ENCODE measurements around the gene ARHGEF4.

Gene ARHGEF4

DNA sequence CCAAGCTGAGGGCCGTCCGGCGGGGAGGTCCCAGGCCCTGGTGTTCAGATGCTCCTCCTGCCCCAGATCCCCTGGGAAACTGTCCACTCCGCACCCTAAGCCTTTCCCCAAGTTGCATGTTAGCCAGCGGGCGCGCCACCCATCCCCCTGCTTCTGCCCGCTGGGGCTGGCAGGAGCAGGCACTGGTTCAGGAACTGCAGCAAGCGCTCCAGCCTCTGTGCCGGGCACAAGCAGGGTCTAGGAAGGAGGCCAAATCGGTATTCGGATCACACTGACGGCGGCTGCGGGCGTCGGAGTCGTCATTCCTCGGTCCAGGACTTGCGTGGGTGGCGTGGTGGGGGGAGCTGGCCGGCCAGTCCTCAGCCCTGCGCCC, 202.8 kb downstream of the ARHGEF4 start:
- no peak for TF ChIP-seq POLR2A (IDR thresholded peaks at IDR 0.05; ENCODE audit: low read depth, low read length)
- no peak for FAIRE-seq

DNA sequence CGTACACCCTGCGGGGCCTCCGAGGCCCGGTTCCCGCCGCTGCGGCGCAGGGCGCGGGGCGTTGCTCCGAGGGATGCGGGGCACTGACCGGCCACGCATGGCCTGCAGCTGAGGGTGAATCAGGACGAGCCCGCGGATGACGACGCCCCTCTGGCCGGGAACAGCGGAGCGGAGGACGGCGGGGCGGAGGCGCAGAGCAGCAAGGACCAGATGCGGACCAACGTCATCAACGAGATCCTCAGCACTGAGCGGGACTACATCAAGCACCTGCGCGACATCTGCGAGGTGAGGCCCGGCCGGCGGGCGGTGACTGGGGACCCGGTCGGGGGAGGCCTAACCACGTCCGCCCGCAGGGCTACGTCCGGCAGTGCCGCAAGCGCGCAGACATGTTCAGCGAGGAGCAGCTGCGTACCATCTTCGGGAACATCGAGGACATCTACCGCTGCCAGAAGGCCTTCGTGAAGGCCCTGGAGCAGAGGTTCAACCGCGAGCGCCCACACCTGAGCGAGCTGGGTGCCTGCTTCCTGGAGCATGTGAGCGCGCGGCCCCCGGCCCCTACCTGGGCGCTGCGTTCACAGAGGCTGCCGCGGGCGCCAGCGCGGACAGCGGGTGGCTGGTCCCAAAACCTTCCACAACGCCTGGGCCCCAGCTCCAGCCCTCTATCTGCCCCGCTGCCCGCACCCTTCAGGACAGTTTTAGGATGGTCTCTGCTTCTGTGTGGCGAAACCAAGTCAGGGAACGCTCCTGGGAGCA, 203.4 kb downstream of the ARHGEF4 start:
- no peak for DNase-seq (ENCODE audit: insufficient read length, low spot score)
- no peak for TF ChIP-seq POLR2A (IDR thresholded peaks at IDR 0.05; ENCODE audit: low read depth, low read length)
- no peak for FAIRE-seq

More for the DNA sequence above, 202.8 kb downstream of the ARHGEF4 start:
- DNase-seq (ENCODE audit: insufficient read length, low spot score): no peak

DNA sequence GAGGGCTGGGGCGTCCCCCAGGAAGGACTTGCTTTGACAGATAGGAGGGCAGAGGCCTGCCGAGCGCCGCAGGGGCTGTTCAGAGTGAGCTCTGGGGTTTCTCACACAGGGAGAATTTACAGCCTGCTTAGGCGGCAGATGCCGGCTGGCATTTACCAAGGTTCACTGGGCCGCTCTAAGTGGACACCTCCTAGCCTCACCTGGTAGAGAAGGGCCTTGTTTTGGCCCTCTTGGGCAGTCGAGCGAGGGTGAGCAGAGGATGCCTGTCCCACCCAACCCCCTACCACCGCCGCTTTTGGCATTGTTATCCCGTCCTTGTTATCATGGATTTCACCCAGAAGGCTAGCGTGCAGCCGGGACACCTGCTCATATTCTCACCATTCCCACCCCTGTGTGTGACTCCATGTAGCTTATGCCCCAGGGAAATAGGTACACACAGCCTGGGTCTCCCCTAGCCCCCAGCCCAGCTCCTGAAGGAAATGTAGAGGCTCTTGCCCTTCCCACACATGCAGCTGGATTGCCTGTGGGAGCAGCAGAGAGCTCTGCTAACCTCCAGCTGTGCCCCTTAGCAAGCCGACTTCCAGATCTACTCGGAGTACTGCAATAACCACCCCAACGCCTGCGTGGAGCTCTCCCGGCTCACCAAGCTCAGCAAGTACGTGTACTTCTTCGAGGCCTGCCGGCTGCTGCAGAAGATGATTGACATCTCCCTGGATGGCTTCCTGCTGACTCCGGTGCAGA, 204.1 kb downstream of the ARHGEF4 start:
- FAIRE-seq (no peak), DNase-seq (ENCODE audit: insufficient read length, low spot score) (no peak)
- no peak for TF ChIP-seq POLR2A (IDR thresholded peaks at IDR 0.05; ENCODE audit: low read depth, low read length)

DNA sequence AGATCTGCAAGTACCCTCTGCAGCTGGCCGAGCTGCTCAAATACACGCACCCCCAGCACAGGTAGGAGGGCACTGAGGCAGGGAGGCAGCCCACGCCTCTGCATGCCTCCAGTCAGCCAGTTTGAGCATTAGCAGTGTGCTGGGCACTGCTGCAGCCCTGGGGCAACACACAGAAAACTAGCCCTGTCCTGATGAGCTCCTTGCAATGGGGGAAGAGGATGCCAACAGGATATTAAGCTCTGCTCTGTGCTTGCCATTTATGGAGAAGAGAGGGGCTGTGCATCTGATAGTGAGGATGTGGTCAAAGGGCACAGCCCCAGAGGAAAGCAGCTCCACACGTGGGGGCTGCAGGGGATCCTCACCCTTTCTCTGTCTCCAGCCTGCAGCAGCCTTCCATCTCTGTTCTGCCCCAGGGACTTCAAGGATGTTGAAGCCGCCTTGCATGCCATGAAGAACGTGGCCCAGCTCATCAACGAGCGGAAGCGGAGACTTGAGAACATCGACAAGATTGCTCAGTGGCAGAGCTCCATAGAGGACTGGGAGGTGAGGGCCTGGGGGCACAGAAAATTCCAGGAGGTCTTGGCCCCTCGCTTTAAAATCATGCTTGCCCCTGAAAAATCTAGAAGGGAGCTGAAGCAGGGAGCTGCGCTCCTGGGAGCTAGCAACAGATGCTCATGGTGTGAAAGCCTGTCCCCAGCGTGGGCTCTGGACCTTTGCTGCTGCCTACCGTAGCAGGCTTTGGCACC, 204.9 kb downstream of the ARHGEF4 start:
- FAIRE-seq: no peak
- TF ChIP-seq POLR2A (IDR thresholded peaks at IDR 0.05; ENCODE audit: low read depth, low read length): no peak
- no peak for DNase-seq (ENCODE audit: insufficient read length, low spot score)

DNA sequence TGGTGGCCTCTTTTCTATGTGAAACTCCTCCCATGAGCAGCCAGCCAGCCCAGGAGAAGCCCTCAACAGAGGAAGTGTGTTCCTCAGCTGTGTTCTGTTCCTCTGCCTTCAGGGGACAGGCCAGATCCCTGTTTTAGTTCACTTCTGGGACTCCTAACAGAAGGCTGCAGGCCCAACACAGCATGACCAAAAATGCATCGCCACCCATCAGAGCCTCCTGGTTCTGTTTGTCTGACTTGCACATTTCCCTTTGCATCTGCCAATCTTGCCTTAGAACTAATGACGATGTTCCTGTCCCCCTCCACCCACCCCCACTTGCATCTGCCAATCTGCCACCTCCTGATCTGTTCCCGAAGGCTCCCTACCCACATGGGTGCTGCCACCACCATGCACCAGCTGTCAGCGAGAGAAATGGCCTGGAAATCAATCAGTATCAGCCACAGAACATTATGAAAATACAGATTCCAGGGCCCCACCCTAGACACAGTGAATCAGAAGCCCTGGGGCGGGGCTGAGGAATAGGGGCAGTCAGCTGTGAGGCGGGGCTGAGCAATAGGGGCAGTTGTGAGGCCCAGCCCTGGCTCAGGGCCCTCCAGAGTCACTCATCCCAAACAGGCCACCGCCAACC, 205.5 kb downstream of the ARHGEF4 start:
- FAIRE-seq (no peak), DNase-seq (ENCODE audit: insufficient read length, low spot score) (peak; percentile 55)
- TF ChIP-seq POLR2A (IDR thresholded peaks at IDR 0.05; ENCODE audit: low read depth, low read length): no peak

DNA sequence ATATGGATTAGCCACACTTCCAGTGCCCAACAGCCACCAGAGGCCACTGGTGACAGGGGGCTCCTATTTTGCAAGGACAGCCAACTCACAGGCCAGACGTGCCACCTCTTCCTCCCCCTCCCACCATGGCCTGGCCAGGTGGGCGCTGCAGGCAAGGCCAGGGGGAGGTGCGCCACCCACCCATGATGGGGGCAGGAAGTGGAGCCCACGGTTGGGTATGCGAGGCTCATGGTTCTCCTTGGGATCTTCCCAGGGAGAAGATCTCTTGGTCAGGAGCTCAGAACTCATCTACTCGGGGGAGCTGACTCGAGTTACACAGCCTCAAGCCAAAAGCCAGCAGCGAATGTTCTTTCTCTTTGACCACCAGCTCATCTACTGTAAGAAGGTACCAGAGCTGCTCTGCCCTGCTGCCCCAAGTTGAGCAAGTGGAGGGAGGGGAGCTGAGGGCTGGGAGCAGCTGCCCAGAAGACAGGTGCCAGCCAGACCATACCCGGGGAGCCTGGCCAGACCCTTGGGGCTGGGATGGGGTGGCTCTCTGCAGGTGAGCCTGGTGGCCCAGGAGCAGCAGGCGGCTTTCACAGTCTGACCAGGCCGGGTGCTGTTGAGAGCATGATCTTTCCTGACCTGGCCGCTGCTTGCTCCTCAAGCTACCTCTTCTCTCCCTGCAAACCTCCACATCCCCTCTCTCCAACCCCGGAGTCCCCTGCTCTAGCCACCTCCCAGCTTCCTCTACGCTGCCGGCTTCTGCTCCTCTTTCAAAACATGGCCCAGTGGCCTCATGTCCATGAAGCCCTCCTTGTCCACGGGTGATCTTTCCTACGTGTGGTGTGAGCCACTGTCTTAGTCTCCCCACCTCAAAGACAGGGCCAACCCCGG, 206.7 kb downstream of the ARHGEF4 start:
- TF ChIP-seq POLR2A (IDR thresholded peaks at IDR 0.05; ENCODE audit: low read depth, low read length): no peak
- DNase-seq (ENCODE audit: insufficient read length, low spot score): no peak
- no peak for FAIRE-seq

DNA sequence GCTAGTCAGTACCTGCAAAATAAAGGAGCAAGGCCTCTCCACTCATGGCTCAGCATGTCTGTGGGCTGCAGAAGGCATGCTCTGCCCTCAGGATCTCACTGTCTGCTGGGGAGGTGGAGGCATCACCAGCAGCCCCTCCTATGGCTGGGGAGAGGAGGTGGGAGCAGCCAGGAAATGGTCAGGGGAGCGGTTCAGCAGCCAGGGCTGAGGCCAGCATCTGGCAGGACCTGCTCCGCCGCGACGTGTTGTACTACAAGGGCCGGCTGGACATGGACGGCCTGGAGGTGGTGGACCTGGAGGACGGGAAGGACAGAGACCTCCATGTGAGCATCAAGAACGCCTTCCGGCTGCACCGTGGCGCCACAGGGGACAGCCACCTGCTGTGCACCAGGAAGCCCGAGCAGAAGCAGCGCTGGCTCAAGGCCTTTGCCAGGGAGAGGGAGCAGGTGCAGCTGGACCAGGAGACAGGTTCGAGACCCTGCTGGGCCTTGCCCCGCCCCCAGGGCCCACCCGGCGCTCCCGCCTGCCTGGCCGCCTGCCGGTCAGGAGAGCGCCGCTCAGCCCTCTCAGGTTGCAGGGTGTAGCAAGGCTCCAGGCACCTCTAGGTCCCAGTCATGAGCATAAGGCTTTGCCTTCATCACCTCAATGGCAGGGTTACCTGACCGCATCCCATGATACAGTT, 207.5 kb downstream of the ARHGEF4 start:
- FAIRE-seq (no peak), DNase-seq (ENCODE audit: insufficient read length, low spot score) (no peak)
- no peak for TF ChIP-seq POLR2A (IDR thresholded peaks at IDR 0.05; ENCODE audit: low read depth, low read length)

DNA sequence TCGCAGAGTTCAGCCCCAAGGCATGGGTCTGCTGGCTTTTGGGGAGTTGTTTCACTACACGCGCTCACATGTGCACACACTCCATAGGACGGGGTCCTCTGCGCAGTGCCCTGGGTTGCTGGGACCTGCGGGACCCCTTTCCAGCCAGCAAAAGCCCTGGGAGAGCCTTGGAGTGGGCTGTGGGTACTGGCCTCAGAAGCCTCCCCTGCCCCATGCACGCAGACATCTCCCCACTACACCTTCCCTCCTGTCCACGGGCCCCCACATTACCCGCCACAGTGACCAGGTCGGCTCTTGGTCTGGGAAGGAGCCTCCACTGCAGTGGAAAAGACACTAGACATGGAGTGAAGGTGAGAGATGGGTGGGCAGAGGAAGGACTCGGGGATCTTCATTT, 208.0 kb downstream of the ARHGEF4 start:
- no peak for FAIRE-seq
- TF ChIP-seq POLR2A (IDR thresholded peaks at IDR 0.05; ENCODE audit: low read depth, low read length): no peak

DNA sequence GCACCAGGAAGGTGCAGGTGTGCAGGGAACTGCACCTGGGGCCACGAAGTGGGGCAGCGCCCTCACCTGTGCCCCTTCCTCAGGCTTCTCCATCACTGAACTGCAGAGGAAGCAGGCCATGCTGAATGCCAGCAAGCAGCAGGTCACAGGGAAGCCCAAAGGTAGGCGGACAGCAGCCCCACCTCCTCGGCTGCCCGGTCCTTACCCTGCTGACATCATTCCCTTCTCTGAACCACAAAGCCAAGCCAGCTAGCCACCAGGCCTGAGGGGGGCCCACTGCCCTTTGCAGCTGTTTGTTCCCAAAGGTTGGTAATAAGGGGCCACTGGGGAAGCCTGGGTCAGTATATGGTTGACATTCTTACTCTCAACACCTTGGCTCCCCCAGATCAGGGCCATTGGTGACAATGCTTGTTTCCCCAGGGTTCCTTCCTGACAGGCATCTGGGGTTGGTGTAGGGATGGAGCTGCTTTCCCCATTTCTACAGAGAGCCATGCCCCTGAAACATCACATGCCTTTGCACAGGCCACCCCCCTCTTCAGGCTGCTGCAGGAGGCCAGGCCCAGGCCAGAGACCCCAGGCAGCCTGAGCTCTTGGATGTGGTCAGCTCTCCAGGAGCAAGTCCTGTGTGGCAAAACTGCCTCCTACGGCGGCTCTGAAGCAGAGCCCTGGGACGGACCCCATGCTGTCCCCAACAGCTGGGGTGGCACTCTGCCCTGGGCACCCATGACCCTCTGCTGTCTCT, 208.7 kb downstream of the ARHGEF4 start:
- DNase-seq (ENCODE audit: insufficient read length, low spot score) (no peak), FAIRE-seq (no peak)
- no peak for TF ChIP-seq POLR2A (IDR thresholded peaks at IDR 0.05; ENCODE audit: low read depth, low read length)

More for the DNA sequence above, 208.0 kb downstream of the ARHGEF4 start:
- no peak for DNase-seq (ENCODE audit: insufficient read length, low spot score)

DNA sequence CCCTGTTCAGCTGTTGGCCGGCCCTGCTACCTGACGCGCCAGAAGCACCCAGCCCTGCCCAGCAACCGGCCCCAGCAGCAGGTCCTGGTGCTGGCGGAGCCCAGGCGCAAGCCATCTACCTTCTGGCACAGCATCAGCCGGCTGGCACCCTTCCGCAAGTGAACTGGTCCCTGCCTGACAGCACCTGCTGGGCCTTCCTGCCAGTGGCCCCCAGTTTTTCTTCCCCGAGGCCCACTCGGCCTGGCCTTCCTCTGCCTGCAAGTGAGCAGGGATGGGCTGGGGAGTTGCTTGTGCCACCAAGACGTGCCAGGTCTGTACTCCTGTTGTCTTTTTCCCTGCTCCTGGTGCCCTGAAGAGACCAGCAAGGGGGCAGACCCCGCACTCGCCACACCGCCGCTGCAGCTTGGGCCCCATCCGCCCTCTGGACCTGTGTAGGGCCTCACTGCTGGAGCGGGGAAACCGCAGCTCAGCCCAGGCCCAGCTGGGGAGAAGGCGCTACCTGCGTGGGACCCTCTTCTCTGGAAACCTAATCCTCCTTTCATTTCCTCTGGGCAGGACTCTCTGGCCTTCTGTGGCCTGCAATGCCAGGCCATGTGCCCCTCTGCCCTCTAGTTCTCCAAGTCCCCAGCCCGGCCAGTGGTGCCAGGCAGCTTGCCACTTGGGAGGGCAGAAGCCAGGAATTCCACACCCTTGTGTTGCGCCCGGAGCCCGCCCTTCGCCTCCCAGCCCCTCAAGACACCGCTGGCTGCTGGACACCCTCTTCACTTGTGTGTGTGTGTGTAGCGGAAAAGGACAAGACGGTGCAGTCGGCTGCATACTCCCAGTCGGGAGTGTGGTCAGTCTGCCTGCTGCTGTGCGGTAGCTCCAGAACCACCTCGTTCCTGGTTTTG, 209.6 kb downstream of the ARHGEF4 start:
- FAIRE-seq (no peak), DNase-seq (ENCODE audit: insufficient read length, low spot score) (no peak)
- no peak for TF ChIP-seq POLR2A (IDR thresholded peaks at IDR 0.05; ENCODE audit: low read depth, low read length)

Data from H54 (cell line).